Suprapubic skin (tissue), 3 donors: ENCODE data around the gene NTF4.
"Not testable (repeated sequence)": the region's sequence is repeated elsewhere in the genome, so short reads cannot be mapped to it uniquely, and the experiment has no call there.

ENCODE experiments used
- POLR2A ChIP-seq, 2 donors: fragments of 450-650 bp; IDR thresholded peaks; one replicate each; pipeline ENCODE4 v1.6.1; 2017; ENCODE audit warnings: antibody characterized with exemption in 2 of 2, mild to moderate bottlenecking in 2 of 2, moderate library complexity in 2 of 2
- TF ChIP-seq, protein P1 (sequence below), 2 donors: fragments of 200-600 bp in 1 of 2; fragments of 450-650 bp in 1 of 2; sonication (generic) in 1 of 2; IDR thresholded peaks; one replicate each; pipeline ENCODE4 v1.5.1; 2016 to 2019; ENCODE audit warnings: antibody characterized with exemption in 2 of 2, mild to moderate bottlenecking in 1 of 2, moderate library complexity in 1 of 2

DNA sequence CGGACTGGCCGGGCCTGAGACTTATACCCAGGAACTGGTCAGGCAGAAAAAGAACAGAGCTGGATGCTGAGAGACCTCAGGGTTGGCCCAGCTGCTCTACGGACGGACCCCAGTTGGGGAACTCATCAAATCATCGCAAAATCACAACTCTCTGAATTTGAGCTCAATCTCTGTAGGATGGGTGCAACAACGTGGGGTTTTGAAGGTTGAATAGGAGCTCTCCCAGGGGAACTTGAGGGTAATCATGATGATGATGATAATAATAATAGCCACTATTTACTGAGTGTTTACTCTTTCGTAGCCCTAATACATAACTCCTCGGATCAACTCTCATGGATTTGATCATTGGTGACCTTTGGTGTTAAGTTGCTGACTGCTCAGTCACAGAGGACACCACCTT lies 34.3 kb downstream of the NTF4 start:
- TF ChIP-seq POLR2A (IDR thresholded peaks at IDR 0.05), result not testable (repeated sequence)
- TF ChIP-seq, protein P1, sequence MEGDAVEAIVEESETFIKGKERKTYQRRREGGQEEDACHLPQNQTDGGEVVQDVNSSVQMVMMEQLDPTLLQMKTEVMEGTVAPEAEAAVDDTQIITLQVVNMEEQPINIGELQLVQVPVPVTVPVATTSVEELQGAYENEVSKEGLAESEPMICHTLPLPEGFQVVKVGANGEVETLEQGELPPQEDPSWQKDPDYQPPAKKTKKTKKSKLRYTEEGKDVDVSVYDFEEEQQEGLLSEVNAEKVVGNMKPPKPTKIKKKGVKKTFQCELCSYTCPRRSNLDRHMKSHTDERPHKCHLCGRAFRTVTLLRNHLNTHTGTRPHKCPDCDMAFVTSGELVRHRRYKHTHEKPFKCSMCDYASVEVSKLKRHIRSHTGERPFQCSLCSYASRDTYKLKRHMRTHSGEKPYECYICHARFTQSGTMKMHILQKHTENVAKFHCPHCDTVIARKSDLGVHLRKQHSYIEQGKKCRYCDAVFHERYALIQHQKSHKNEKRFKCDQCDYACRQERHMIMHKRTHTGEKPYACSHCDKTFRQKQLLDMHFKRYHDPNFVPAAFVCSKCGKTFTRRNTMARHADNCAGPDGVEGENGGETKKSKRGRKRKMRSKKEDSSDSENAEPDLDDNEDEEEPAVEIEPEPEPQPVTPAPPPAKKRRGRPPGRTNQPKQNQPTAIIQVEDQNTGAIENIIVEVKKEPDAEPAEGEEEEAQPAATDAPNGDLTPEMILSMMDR (IDR thresholded peaks at IDR 0.05), result not testable (repeated sequence)
